Measurements from ENCODE around the gene MRPL48.
A peak's percentile ranks its signal among the peaks of the same experiment; 100 is the strongest.

The MRPL48 gene

GRCh38 chr11:73787051-73787642 lies 527 bp upstream of the MRPL48 start:
- DNase-seq (ENCODE audit: low read depth), result no peak
- no peak for TF ChIP-seq CTCF (IDR thresholded peaks at IDR 0.05; ENCODE audit: control insufficient read depth, insufficient read depth, low read depth, low read length, missing control alignments)
- peak overlapping the region; percentile 90 for H3K4me3 ChIP-seq (ENCODE audit: control insufficient read depth, low read depth, low read length)

- no peak for DNase-seq (ENCODE audit: low read depth)
- TF ChIP-seq CTCF (IDR thresholded peaks at IDR 0.05; ENCODE audit: control insufficient read depth, insufficient read depth, low read depth, low read length, missing control alignments), result no peak
- H3K4me3 ChIP-seq (ENCODE audit: control insufficient read depth, low read depth, low read length), result no peak overlapping the region
Observed at GRCh38 chr11:73789279-73789670, 1.6 kb downstream of the MRPL48 start.

GRCh38 chr11:73792584-73792983 lies 4.9 kb downstream of the MRPL48 start:
- no peak for DNase-seq (ENCODE audit: low read depth)
- TF ChIP-seq CTCF (IDR thresholded peaks at IDR 0.05; ENCODE audit: control insufficient read depth, insufficient read depth, low read depth, low read length, missing control alignments), result no peak
- H3K4me3 ChIP-seq (ENCODE audit: control insufficient read depth, low read depth, low read length), result no peak overlapping the region

GRCh38 chr11:73795925-73796632 lies 8.4 kb downstream of the MRPL48 start:
- no peak for DNase-seq (ENCODE audit: low read depth)
- TF ChIP-seq CTCF (IDR thresholded peaks at IDR 0.05; ENCODE audit: control insufficient read depth, insufficient read depth, low read depth, low read length, missing control alignments), result no peak
- H3K4me3 ChIP-seq (ENCODE audit: control insufficient read depth, low read depth, low read length), result no peak overlapping the region

GRCh38 chr11:73797457-73797856 lies 9.8 kb downstream of the MRPL48 start:
- DNase-seq (ENCODE audit: low read depth), result no peak
- no peak for TF ChIP-seq CTCF (IDR thresholded peaks at IDR 0.05; ENCODE audit: control insufficient read depth, insufficient read depth, low read depth, low read length, missing control alignments)
- H3K4me3 ChIP-seq (ENCODE audit: control insufficient read depth, low read depth, low read length), result no peak overlapping the region

- no peak for DNase-seq (ENCODE audit: low read depth)
- H3K4me3 ChIP-seq (ENCODE audit: control insufficient read depth, low read depth, low read length), result no peak overlapping the region
- TF ChIP-seq CTCF (IDR thresholded peaks at IDR 0.05; ENCODE audit: control insufficient read depth, insufficient read depth, low read depth, low read length, missing control alignments), result no peak
Observed at GRCh38 chr11:73800276-73800806, 12.7 kb downstream of the MRPL48 start.
